Fibroblast of skin of scalp (primary cell): ENCODE results near the gene CRACR2B. TPM values are rescaled to one million over a fixed set of nuclear protein-coding genes. Genes with fewer than 3 reads are reported as not detected.
A peak's percentile ranks its signal among the peaks of the same experiment; 100 is the strongest.

Source experiments
- DNase-seq: peaks from one replicate; pipeline ENCODE4 v3.0.0-alpha.2; 2013
- polyA plus RNA-seq, 2 experiments: library from polyadenylated mRNA; unstranded; fragments of 120-200 nt; gene quantifications; one replicate each; pipeline ENCODE4 v1.2.1, GENCODE V29; 2013; ENCODE audit not compliant: insufficient read length in 2 of 2

The CRACR2B gene
- polyA plus RNA-seq (2013, experiment 1 of 2; ENCODE audit: insufficient read length): 0.65 TPM
- 1.6 TPM for polyA plus RNA-seq (2013, experiment 2 of 2; ENCODE audit: insufficient read length)

- no peak for DNase-seq
Measured at GRCh38 chr11:827897-828192, at the start of gene CRACR2B. Gene CRACR2B, plus strand, starts transcription at chr11:827919. Its CDS starts 689 bp downstream, at chr11:828608.

- no peak for DNase-seq
Measured at GRCh38 chr11:778976-779954, 48.5 kb upstream of the CRACR2B start.

GRCh38 chr11:779955-780532 is 47.7 kb upstream of the CRACR2B start:
- no peak for DNase-seq

- no peak for DNase-seq
Measured at GRCh38 chr11:782264-783174, 45.2 kb upstream of the CRACR2B start.

GRCh38 chr11:783581-784015 is 44.1 kb upstream of the CRACR2B start:
- DNase-seq: peak; percentile 81

GRCh38 chr11:786235-787083 is 41.3 kb upstream of the CRACR2B start:
- DNase-seq: no peak

- no peak for DNase-seq
Measured at GRCh38 chr11:787084-787675, 40.5 kb upstream of the CRACR2B start.

- no peak for DNase-seq
Measured at GRCh38 chr11:788009-788640, 39.6 kb upstream of the CRACR2B start.

GRCh38 chr11:788953-789940 is 38.5 kb upstream of the CRACR2B start:
- no peak for DNase-seq

- DNase-seq: peak; percentile 53
Measured at GRCh38 chr11:789943-790342, 37.8 kb upstream of the CRACR2B start, which contains the start of gene CEND1. Gene CEND1, minus strand, starts transcription at chr11:790090. Its CDS starts 1,514 bp downstream, at chr11:788576.

- DNase-seq: no peak
Measured at GRCh38 chr11:790721-791564, 36.8 kb upstream of the CRACR2B start.

GRCh38 chr11:791658-792534 is 35.8 kb upstream of the CRACR2B start:
- no peak for DNase-seq

- no peak for DNase-seq
Measured at GRCh38 chr11:792535-792821, 35.2 kb upstream of the CRACR2B start.

GRCh38 chr11:792873-793272 is 34.8 kb upstream of the CRACR2B start:
- no peak for DNase-seq

GRCh38 chr11:793556-793955 is 34.2 kb upstream of the CRACR2B start:
- DNase-seq: no peak

- no peak for DNase-seq
Measured at GRCh38 chr11:794013-794765, 33.5 kb upstream of the CRACR2B start.
